NOMO-1 (cell line): ENCODE measurements around the gene CFAP91.
A peak's percentile ranks its signal among the peaks of the same experiment; 100 is the strongest.
"Not testable (repeated sequence)": the region's sequence is repeated elsewhere in the genome, so short reads cannot be mapped to it uniquely, and the experiment has no call there.

Experiments
- DNase-seq, 2 experiments: peaks; one replicate each; lab custom pipeline; 2025; ENCODE audit not compliant: unreplicated experiment in 2 of 2; lab: John Stamatoyannopoulos, UW

The CFAP91 gene

DNA sequence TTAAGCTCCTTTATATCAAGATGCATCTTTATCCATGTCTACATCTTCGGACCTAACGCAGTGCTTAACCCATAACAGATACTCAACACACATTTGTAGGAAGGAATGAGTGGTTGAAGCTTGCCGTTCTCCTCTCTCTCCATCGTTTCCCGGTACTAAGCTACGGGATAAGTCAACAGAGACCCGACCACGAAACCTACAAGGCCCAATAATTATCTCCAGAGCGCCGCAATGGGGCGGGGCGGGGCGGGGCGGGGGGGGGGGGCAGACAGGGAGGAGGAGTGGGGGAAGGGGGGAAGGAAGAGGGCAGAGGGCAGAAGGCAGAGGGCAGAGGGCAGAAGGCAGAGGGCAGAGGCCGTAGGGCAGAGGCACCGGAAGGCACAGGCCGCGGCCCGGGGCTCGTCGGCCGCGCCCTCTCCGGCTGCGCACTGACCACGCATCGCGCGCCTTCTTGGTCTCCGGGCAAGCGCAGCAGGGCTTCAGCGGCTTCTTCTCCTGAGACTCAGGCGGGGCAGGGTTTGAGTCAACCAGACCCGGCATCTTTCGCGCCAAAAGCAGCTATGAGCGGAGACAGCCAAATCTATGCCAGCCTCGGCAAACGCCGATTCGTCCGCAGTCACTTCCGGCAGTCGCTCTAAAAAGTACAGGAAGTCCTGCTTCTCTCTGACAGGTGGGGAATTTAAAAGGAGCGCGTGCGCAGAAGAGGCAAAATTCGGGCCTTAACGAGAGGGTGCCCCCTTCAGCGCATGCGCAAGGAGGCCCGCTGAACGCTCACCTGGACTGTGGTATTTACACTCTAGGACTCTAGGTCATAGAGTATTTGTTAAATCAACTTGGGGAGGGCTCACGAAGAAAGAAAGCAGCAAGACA, 25.8 kb upstream of the CFAP91 start, which contains the start of gene COX17:
Gene COX17, minus strand, starts transcription at position 636 of the 870 bp plus-strand sequence. Its CDS starts 96 bp downstream, at position 540.
- DNase-seq = peak; percentile 96 to 97

DNA sequence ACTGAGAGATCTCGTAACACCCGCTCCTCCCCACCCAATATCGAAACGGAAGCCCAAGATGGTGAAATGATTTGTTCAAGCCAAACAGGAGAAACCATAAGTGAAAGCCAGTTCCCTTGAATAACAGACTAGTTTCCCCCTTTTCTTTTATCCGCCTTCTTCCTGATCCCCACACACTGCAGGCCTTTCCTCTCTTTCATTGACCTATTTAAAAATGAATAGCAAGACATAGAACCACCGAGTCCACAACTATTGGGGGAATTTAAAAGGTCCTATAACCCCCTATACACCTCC, 25.2 kb upstream of the CFAP91 start:
- DNase-seq = no peak

DNA sequence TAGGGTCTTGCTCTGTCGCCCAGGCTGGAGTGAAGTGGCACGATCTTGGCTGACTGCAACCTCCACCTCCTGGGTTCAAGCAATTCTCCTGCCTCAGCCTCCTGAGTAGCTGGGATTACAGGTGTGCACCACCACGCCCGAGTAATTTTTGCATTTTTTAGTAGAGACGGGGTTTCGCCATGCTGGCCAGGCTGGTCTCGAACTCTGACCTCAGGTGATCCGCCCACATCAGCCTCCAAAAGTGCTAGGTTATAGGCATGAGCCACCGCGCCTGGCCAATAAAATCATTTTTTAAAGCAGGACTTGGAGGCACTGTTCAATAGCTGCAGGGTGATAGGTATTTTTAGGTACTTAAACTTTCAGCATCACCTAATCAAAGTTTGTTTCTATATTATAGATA, 24.6 kb upstream of the CFAP91 start:
- not testable (repeated sequence) for DNase-seq

DNA sequence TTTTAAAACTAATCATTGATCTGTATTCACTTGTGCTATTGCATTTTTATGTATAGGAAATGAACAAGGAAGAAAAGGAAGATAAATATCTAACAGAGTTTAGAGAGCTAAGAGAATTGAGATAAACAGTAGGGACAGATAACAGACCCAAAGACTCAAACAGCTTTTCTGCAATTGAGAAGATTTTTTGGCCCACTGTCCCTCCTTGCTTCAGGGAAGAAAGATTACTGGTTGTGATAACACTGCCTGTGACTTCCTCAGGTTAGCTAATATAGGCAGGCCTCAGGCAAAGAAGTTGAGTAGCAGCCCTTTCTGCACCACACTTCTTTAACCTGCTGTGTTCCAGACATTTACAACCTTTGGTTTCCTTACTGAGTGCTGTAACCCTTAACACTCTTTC, 22.9 kb upstream of the CFAP91 start:
- DNase-seq = no peak

DNA sequence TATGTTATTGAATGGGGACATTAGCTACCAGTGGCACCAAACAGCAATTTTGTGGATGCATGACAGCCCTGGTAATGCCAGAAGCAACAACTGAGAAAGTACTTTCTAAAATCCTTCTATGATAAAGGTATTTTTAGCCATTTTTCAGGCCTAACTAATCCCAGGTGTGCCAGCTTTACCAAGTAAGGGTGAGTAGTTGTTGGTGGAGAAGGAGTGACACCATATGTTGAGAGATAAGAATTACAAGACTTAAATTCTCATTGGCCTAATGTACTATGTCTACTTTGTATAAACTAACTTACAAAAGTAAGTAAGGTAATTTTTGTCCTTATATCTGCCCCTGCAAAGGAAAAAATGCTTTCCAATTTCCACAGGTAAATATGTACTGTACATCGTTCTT, 21.5 kb upstream of the CFAP91 start:
- DNase-seq = peak in 1 of 2 experiments; percentile 38

DNA sequence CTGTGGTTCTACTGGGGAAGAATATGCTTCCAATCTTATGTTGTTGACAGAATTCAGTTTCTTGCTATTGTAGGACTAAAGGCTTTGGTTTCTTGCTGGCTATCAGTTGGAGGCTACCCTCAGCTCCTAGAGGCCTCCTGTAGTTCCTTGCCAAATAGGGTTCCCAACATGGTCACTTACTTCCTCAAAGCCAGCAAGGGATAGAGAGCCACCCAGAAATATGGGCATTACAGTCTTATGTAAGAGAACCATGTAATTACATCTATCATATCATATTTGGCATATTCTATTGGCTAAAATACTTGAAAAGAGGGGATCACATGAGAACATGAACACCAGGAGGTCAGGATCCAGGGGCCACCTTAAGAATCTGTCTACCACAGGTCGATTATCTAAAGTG, 19.4 kb upstream of the CFAP91 start:
- no peak for DNase-seq

DNA sequence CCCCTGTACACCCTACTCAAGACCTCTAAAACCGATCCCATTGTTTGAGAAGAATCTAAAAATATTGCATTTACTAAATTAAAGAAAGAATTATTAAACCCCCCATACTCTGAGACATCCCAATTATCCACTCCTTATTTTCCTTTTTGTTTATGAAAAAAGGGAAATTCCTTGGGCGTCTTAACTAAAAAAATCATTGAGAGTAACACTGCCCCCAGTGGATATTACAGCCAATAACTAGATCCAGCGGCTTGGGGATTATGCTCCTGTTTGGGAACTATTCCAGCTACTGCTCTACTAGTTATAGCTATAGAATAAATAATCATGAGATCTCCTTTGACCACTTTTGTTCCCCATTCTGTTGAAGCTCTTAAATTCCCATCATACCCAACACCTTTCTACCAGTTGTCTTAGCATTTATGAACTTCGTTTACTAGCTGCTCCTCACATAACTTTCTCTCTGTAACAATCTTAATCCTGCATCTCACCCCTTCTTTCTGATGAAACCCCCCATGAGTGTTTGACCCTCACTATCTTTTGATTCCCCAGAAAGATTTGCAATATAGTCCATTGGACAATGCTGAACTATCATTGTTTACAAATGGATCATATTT, 12.7 kb upstream of the CFAP91 start:
- no peak for DNase-seq

DNA sequence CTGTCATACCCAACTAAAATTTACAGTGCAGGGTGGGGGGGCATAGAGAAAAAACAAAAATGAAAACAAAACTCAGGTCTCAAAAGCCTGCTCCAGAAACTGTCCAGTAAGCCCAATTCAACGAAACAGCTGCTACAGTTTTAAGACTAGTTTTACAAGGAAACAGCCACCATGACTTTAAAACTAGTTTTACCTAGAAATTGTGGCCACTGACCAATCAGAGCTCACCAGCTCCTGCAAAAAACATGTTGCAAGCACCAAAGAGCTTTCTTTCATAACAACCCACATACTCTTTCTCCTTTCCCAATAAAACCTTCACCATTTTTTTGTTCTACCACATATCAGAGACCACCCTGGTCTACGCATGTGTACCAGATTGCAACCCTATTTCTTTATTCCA, 7.3 kb upstream of the CFAP91 start:
- DNase-seq = no peak

DNA sequence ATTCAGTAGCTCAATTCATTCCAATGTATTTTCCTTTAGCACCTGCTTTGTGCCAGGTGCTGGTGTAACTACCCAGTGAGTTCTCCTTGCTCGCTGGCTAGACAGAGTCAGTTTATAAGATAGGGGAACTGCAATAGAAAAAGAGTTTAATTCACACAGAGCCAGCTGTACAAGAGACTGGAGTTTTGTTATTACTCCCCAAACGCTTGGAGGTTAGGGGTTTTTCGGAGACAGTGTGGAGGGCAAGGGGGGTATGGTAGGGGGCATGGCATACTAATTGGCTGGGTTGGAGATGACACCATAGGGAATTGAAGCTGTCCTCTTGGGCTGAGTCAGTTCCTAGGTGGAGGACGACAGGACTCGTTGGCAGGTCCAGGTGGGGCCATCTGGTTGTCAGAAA, 5.4 kb upstream of the CFAP91 start:
- no peak for DNase-seq

DNA sequence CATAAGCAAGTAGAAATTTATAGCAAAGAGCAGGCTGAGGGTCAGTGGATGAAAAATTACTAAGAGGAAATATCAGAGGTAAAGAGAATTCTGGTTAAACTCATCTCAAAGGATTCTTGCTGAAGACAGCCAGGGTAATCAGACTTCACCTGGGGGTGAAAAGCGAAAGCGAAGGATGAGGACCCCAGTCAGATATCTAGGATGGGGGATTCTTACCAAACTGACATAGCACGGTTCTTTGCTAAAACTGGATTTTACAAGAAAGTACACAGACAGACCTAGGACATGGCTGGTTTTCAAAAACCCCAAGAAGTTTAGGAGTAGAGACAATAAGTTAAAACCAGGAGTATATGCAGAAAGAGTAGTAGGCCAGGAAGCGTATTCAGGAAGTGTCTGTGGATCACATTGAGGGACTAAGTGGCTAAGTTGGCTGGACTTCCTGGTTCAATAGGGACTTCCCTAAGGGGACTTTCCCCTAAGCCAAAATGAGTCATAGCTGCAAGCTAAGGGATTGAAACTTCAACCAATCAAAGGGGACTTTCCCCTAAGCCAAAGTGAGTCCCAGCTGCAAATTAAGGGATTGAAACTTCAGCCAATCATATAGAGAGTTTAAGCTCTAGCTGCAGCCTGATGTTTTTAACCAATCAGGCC, 2.4 kb upstream of the CFAP91 start:
- DNase-seq = peak in 1 of 2 experiments; percentile 23

DNA sequence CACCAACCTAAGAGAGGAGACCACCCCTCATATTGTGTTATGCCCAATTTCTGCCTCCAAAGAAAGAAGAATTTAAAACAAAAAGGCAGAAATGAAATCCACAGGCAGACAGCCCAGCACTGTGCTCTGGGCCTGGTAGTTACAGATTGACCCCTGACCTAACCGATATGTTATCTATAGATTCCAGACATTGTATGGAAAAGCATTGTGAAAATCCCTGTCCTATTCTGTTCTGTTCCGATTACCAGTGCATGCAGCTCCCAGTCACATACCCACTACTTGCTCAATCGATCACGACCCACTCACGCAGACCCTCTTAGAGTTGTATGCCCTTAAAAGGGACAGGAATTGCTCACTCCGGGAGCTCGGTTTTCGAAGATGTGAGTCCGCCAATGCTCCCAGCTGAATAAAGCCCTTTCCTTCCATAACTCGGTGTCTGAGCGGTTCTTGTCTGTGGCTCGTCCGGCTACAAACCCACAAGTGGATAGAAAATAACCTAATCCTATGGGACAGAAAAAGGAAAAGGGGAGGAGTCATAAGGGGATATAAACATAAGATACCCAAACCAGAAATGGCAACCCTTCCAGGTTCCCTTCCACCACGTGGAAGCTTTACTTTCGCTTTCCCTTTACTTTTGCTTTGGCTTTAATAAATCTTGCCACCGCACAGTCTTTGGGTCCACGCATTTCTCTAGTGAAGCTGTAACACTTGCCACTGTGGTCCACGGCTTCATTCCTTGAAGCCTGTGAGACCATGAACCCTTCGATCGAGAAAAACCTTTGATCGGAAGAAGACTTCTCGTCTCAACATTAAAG, 1.7 kb upstream of the CFAP91 start:
- no peak for DNase-seq

DNA sequence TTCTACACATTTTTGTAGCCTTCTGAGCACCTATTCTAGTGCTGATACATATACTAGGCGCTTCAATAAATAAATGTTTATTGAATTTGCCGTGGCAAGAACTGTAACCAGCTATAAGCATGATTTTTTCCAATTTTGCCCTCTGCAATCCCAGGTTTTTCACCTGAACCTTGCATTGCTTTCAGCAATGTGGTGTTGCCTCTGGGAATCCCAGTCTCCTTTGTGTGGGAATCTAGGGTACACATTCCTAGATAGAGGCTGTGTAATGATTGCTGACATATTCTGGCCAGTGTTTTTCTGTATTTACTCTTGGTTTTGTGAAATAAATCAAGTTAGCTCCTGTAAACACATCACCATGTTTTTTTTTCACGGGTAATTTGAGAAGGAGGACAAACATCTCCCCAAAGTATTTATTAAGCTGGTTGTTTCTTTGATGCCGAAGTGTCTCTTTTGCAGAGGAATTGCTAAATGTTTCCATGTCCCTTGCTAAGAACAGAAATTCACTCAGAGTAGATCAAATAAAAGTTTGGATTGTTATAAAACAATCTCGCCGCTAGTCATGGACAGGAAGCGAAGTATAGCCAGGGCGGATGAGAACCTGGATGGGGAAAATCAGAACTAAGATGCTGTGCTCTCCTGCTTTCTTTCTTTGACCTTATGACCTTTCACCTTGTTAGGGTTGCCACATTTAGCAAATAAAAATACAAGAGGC, 1.2 kb downstream of the CFAP91 start:
- no peak for DNase-seq

DNA sequence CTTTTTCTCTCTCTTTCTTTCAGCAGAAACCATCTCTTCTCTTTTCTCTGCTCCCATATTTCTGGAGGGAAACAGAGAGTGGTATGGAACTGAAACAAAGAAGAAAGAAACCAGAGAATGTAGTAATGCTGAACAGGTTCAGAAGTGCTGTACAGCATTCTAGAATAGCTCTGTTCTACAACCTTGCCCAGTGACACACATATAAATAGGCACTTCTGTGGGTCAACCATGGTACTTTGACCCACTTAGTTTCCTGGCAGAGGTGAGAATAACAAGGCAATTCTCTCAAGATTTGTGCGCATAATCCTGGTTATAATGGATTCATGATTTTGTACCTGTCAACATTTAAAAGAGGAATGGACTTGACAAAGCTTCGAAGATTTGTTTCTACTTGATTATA, 12.3 kb downstream of the CFAP91 start:
- DNase-seq = no peak

DNA sequence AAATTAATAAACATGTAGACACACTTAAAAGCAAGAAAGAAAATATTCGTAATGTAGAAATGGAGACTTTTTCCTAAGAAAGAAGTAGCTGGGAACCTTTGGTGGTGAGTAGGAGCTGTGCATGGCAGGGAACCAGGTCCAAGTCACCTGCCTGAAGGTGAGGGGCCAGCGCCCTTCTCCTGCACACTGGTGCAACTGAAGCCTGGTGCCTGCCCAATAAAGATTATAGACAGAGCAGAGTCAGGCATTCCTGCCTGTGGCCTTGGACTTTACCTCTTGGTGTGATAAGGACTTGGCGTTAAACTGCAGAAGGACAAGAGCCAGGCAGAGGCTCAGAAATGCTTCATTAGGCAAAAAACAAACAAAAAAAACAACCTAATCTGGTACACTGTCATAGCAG, 14.2 kb downstream of the CFAP91 start:
- DNase-seq = no peak

DNA sequence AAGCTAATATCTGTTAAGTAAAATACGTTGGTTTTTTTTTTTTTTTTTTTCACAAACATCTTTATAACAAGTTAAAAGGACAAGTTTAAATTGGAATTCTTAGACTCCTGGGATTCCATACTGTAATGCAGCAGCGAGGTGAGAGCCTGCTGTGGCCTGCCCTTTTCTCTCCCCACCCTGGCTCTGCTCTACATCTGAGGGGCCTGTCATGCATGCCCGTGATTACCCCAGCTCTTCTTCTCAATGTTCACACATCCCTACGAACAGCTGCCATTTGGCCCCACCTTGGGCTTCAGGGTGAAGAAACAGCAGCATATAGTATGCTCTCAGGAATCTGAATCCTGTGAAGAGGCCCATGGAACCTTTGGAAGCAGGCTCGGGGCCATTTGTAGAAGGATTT, 14.7 kb downstream of the CFAP91 start:
- DNase-seq = no peak

DNA sequence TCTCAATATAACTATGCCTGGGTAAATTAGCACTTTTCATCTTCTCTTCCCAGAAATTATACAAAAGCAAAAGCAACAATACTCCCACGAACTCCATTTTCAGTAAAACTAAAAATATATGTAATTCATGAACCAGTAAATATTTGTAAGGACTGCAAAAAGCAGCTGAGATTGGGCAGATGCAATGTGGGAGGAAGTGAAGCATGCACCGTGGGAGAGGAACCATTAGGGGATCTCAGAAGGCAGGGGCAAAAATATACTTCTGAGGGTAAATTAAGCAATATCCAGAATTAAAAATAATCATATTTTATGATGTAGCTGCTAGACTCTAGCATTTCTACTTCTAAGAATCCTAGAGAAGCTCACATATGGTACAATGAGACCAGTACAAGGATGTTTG, 20.2 kb downstream of the CFAP91 start:
- peak in 1 of 2 experiments; percentile 64 for DNase-seq

DNA sequence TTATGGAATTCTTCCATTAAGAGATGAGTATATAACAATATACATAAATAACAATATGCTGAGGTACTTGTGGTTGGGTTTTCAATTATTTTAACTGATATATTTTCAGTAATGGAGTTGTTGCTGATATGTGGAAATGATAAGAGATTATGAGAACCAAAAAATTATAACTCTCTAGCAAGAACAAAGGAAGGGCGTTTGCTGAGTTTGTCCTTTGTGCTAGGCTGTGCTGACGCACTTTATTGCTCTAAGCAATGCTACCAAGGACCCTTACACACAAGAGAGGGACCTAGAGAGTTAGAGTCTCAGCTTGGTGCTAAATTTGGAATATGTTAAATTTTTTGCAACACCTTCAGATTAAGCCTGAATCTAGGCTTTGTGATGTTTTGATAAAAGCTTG, 24.1 kb downstream of the CFAP91 start:
- DNase-seq = no peak

DNA sequence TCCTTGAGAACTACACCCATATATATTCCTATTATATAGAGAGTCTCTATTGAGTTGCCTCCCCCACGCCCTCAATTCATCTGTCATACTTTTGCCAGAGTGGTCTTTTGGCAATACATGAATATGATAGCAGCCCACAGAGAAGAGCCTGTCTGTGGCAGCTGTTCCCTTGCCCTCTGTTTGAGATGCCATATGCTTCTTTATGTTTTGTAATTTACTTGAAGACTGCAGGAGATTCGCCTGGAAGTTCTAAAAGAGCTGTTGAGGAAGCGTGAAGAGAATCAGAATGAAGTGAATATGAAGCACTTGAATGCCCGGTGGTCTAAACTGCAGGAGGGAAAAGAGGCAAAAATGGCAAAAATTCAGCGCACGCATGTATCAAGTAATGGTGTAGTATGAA, 27.2 kb downstream of the CFAP91 start:
- DNase-seq = no peak

DNA sequence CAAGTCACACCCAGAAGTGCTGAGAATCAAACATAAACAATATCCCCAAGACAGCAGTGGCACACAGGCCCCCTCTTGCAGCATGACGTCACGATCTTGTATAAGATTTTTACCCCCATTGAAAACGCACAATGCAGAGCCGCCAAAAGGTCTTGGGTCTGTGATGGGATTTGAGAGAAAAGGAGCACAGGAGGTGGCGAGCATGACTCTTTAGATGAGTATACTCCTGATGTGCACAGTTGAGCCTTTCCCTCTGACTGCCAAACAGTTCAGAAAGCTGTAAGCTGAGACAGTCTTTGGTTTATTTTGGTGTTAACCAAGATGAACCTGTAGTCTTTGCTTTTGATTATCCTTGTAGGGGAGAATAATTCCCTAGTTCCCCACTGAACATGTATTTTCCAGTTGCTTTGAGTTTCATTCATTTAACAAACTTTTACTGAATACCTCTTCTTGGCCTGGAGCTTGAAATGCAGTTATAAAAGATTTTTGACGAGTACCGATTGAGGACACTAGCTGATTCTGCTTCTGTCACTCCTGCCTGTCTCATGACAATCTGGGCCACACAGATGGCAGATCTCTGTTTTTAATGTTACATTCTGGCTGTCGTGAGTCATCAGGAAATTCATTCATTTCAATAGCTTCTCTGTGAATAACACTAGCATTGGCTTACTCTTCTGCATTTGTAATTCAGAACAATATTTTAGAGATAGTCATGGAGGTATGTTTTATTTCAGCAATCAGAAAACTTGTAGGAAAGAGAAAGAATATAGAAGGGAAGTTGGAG, 28.9 kb downstream of the CFAP91 start:
- DNase-seq = no peak

DNA sequence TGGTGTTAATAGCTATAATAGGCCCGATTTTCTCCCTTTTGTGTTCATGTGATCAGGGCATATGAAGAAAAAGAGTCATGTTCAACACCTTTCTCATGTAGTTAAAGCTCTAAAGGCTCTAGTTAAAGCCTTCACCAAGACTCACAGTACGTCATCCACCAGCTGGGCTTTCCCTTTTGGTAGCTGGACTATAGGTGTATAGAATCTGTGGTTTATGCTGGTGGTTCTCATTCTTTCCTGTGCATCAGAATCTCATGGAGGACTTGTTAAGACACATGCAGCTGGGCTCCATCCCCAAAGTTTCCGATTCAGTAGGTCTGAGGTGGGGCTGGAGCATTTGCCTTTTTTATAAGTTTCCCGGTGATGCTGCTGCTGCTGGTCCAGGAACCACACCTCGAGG, 31.0 kb downstream of the CFAP91 start:
- DNase-seq = no peak
